NCI-H1048 (cell line): Measurements from ENCODE around the gene CDYL.

Experiments used
- DNase-seq: peaks from one replicate; lab custom pipeline; 2025; lab: John Stamatoyannopoulos, UW

The CDYL gene

GRCh38 chr6:4774715-4775493 is 1.3 kb upstream of the CDYL start:
- no peak for DNase-seq

GRCh38 chr6:4775494-4776130 is 592 bp upstream of the CDYL start:
- peak; percentile 38 for DNase-seq

- no peak for DNase-seq
Observed at GRCh38 chr6:4776493-4777393, 539 bp downstream of the CDYL start.

GRCh38 chr6:4777394-4777935 is 1.3 kb downstream of the CDYL start:
- no peak for DNase-seq

GRCh38 chr6:4778086-4778485 is 1.9 kb downstream of the CDYL start:
- DNase-seq = no peak

GRCh38 chr6:4780360-4780812 is 4.2 kb downstream of the CDYL start:
- no peak for DNase-seq

GRCh38 chr6:4781426-4781825 is 5.2 kb downstream of the CDYL start:
- DNase-seq = no peak

GRCh38 chr6:4781967-4782575 is 5.9 kb downstream of the CDYL start:
- no peak for DNase-seq

- no peak for DNase-seq
Observed at GRCh38 chr6:4786996-4787395, 10.8 kb downstream of the CDYL start.

- DNase-seq = no peak
Observed at GRCh38 chr6:4788482-4788881, 12.3 kb downstream of the CDYL start.

- no peak for DNase-seq
Observed at GRCh38 chr6:4788953-4789584, 12.9 kb downstream of the CDYL start.

- no peak for DNase-seq
Observed at GRCh38 chr6:4790158-4790899, 14.1 kb downstream of the CDYL start.

- DNase-seq = no peak
Observed at GRCh38 chr6:4794140-4794707, 18.0 kb downstream of the CDYL start.

GRCh38 chr6:4797587-4797986 is 21.4 kb downstream of the CDYL start:
- no peak for DNase-seq

- DNase-seq = no peak
Observed at GRCh38 chr6:4799912-4800311, 23.7 kb downstream of the CDYL start.

GRCh38 chr6:4800662-4801061 is 24.5 kb downstream of the CDYL start:
- DNase-seq = no peak

GRCh38 chr6:4801491-4802110 is 25.4 kb downstream of the CDYL start:
- no peak for DNase-seq

- no peak for DNase-seq
Observed at GRCh38 chr6:4802312-4802935, 26.2 kb downstream of the CDYL start.

GRCh38 chr6:4803343-4803744 is 27.1 kb downstream of the CDYL start:
- DNase-seq = no peak
